GM23248 (cell line): ENCODE measurements around the gene ILK. TPM values are rescaled to one million over a fixed set of nuclear protein-coding genes. Genes with fewer than 3 reads are reported as not detected.
A peak's percentile ranks its signal among the peaks of the same experiment; 100 is the strongest.

ENCODE experiments used
- DNase-seq: peaks from one replicate; pipeline ENCODE4 v3.0.0-alpha.2; 2015
- H2AFZ ChIP-seq: fragments of 200-600 bp; sonication (generic); 2 replicates; pipeline ENCODE4 v1.6.1; 2016; ENCODE audit warnings: antibody characterized with exemption
- H3F3A ChIP-seq: fragments of 200-600 bp; sonication (generic); 2 replicates; pipeline ENCODE4 v1.6.1; 2016; ENCODE audit warnings: mild to moderate bottlenecking, antibody characterized with exemption, mixed run types; ENCODE audit not compliant: insufficient read depth
- H3K27ac ChIP-seq: fragments of 200-600 bp; sonication (generic); 2 replicates; pipeline ENCODE4 v1.5.1; 2016; ENCODE audit warnings: mild to moderate bottlenecking
- H3K27me3 ChIP-seq: fragments of 200-600 bp; sonication (generic); replicated peaks from 2 replicates; pipeline ENCODE4 v1.6.1; 2016; ENCODE audit warnings: mild to moderate bottlenecking; ENCODE audit not compliant: insufficient read depth
- H3K36me3 ChIP-seq: fragments of 200-600 bp; sonication (generic); 2 replicates; pipeline ENCODE4 v1.6.1; 2016; ENCODE audit warnings: low read depth, mild to moderate bottlenecking
- H3K4me1 ChIP-seq: fragments of 200-600 bp; sonication (generic); 2 replicates; pipeline ENCODE4 v1.6.1; 2016; ENCODE audit warnings: mild to moderate bottlenecking; ENCODE audit not compliant: insufficient read depth
- H3K4me2 ChIP-seq: fragments of 200-600 bp; sonication (generic); one replicate; pipeline ENCODE4 v1.6.1; 2016; ENCODE audit warnings: mild to moderate bottlenecking; ENCODE audit not compliant: unreplicated experiment
- H3K4me3 ChIP-seq: fragments of 200-600 bp; sonication (generic); 2 replicates; pipeline ENCODE4 v1.5.1; 2016; ENCODE audit warnings: mild to moderate bottlenecking
- H3K79me2 ChIP-seq: fragments of 200-600 bp; sonication (generic); 2 replicates; pipeline ENCODE4 v1.6.1; 2016; ENCODE audit warnings: mild to moderate bottlenecking; ENCODE audit not compliant: insufficient read depth
- H3K9ac ChIP-seq: fragments of 200-600 bp; sonication (generic); 2 replicates; pipeline ENCODE4 v1.6.1; 2016; ENCODE audit warnings: mild to moderate bottlenecking
- H3K9me2 ChIP-seq: fragments of 200-600 bp; sonication (generic); 2 replicates; pipeline ENCODE4 v1.6.1; 2016; ENCODE audit warnings: mixed run types, mild to moderate bottlenecking, moderate library complexity; ENCODE audit not compliant: insufficient read depth
- H3K9me3 ChIP-seq: fragments of 200-600 bp; sonication (generic); one replicate; pipeline ENCODE4 v1.6.1; 2017; ENCODE audit warnings: low read depth
- H4K20me1 ChIP-seq: fragments of 200-600 bp; sonication (generic); 2 replicates; pipeline ENCODE4 v1.6.0; 2016; ENCODE audit not compliant: insufficient read depth
- EZH2 ChIP-seq: fragments of 200-600 bp; sonication (generic); IDR thresholded peaks from 2 replicates; pipeline ENCODE4 v1.6.1; 2018; ENCODE audit warnings: antibody characterized with exemption, mild to moderate bottlenecking; ENCODE audit not compliant: insufficient read depth, poor library complexity, severe bottlenecking
- EZH2phosphoT487 ChIP-seq: fragments of 200-600 bp; sonication (generic); IDR thresholded peaks from 2 replicates; pipeline ENCODE4 v1.6.1; 2018; ENCODE audit warnings: antibody characterized with exemption, moderate library complexity, mild to moderate bottlenecking, low read depth; ENCODE audit not compliant: insufficient read depth
- WGBS, 2 experiments: methylation state at CpG; one replicate each; pipeline ENCODE4 v1.1.6; 2015 to 2017; ENCODE audit warnings: low lambda C conversion rate in 2 of 2, low coverage in 1 of 2; ENCODE audit errors: missing lambda C conversion rate in 2 of 2; 5-methylcytosine and 5-hydroxymethylcytosine counted together
- in situ Hi-C: fragments of 300-500 bp; cut with MboI; formaldehyde crosslinking; loops from 2 replicates; pipeline ENCODE4 v1.15.0; 2020
- polyA plus RNA-seq: library from polyadenylated mRNA; unstranded; fragments of >200 nt; fragmentation: Nextera tagmentation; extraction: Ambion mirVana; gene quantifications from 2 replicates; pipeline ENCODE4 v1.2.1, GENCODE V29; 2016
- total RNA-seq: library from RNA; depleted of rRNA; stranded (reverse); fragments of >200 nt; shearing (Covaris generic); gene quantifications from 2 replicates; pipeline ENCODE4 v1.2.3, GENCODE V29; 2014

ILK gene
- total and polyA plus RNA-seq, 2 experiments from 2014 or later, result 242 to 256 TPM

DNA sequence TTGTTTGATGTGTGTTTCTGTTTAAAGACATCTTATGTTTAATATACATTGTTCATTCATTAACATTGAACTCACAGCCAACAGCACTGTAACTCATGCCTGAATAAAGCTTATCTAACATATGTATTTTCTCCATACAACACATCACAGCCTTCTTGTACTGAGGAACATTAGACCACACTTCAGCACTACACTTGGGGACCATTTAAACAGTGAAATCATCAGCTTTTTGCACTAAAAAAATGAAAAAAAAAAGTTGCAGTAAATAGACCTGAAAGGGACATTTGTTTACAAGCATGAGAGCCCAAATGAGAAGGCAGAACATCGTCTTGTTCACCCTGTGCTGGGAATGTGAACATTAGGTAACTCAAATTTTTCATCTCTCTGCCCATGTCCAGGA lies 31.0 kb downstream of the ILK start:
- Histone ChIP-seq H3K9ac (no peak overlapping the region), H3K9me2 (no peaks in the 10 kb centered on the region), H2AFZ (no peak overlapping the region), H3K4me1 (peaks cover 21% of the 10 kb centered on the region), H3K36me3 (no peaks in the 10 kb centered on the region), H3K4me3 (no peak overlapping the region), H3F3A (peaks cover 29% of the 10 kb centered on the region), H4K20me1 (no peaks in the 10 kb centered on the region), H3K4me2 (no peak overlapping the region), H3K27me3 (no peaks in the 10 kb centered on the region), H3K27ac (no peak overlapping the region), H3K79me2 (no peaks in the 10 kb centered on the region), H3K9me3 (no peaks in the 10 kb centered on the region)
- TF ChIP-seq EZH2phosphoT487 (no peak), EZH2 (no peak)
- no peak for DNase-seq
- 65 to 69% methylated on average over 1 of the region's 1 CpG for WGBS, 2 experiments
- in situ Hi-C loops, result no loop called here

DNA sequence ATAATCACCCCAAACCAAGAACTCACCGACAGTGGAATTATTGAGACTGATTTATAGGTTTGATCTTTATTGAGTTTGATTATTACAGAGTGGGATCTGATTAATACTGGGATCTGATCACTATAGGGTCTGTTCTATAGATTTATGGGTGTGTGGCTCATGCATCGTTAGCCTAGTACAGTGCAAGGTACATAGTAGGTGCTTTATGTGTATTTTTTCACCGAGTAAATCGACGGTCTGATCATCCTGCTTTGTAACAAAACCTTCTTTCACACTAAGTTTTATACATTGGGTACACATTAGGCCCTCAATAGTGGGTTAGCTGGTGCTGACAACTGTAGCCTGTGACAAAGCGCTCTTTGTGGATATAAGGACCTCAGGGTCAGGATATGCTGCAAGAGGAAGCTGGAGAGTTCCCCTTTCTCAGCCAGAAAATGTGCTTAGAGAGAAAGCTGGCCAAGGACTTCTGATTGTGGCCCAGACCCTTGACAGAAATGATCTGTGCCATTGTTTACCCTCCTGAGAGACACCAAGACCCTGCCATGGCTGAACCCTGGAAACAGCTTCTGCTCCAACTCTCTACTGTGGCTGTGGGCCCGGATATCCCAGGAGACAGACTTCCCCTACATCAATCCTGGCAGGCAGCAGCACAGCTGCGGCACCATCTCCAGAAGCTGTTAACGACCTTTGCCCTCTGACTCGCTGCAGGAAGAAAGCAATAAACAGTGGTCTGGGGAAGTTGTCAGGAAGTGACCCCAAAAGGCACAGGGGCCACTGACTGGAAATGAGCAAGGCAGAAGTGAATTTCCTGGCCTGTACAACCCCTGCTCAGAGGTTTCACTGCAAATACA lies 31.7 kb downstream of the ILK start:
- H3K9me3 ChIP-seq, result no peaks in the 10 kb centered on the region
- no peak overlapping the region for H3K4me2 ChIP-seq
- no peaks in the 10 kb centered on the region for H3K36me3 ChIP-seq
- no peak overlapping the region for H3K27ac ChIP-seq
- no peak overlapping the region for H2AFZ ChIP-seq
- H3F3A ChIP-seq, result peaks cover 29% of the 10 kb centered on the region
- H3K9ac ChIP-seq, result no peak overlapping the region
- TF ChIP-seq EZH2, result no peak
- no peak for TF ChIP-seq EZH2phosphoT487
- 57 to 58% methylated on average over 10 of the region's 10 CpGs for WGBS, 2 experiments
- H3K9me2 ChIP-seq, result no peaks in the 10 kb centered on the region
- peak; percentile 39 for DNase-seq
- no peaks in the 10 kb centered on the region for H3K27me3 ChIP-seq
- H4K20me1 ChIP-seq, result no peaks in the 10 kb centered on the region
- no peaks in the 10 kb centered on the region for H3K79me2 ChIP-seq
- H3K4me3 ChIP-seq, result no peak overlapping the region
- peaks cover 21% of the 10 kb centered on the region for H3K4me1 ChIP-seq
- in situ Hi-C loops, result no loop called here

DNA sequence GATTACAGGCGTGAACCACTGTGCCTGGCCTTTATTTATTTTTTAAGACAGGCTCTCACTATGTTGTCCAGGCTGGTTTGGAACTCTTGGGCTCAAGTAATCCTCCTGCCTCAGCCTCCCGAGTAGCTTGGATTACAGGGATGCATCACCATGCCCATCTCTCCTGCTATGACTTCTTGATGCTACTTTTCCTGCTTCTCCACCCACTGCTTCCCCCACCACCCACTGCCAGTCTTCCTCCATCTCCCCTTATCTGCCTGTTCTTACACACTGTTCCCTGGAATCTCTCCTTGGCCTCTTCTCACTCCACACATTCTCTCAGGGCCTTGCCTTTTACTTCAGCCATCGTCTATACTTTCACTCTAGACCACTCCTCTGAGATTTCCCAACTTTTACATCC lies 32.9 kb downstream of the ILK start:
- H3K79me2 ChIP-seq, result no peaks in the 10 kb centered on the region
- peaks cover 21% of the 10 kb centered on the region for H3K4me1 ChIP-seq
- no peak overlapping the region for H3K4me2 ChIP-seq
- no peaks in the 10 kb centered on the region for H3K36me3 ChIP-seq
- H3K27me3 ChIP-seq, result no peaks in the 10 kb centered on the region
- no peaks in the 10 kb centered on the region for H3K9me2 ChIP-seq
- DNase-seq, result no peak
- H3K9ac ChIP-seq, result no peak overlapping the region
- H2AFZ ChIP-seq, result no peak overlapping the region
- TF ChIP-seq EZH2, result no peak
- no peak overlapping the region for H3K4me3 ChIP-seq
- no peaks in the 10 kb centered on the region for H3K9me3 ChIP-seq
- 96 to 97% methylated on average over 3 of the region's 3 CpGs for WGBS, 2 experiments
- H3F3A ChIP-seq, result peaks cover 29% of the 10 kb centered on the region
- no peaks in the 10 kb centered on the region for H4K20me1 ChIP-seq
- in situ Hi-C loops, result no loop called here
- H3K27ac ChIP-seq, result no peak overlapping the region

DNA sequence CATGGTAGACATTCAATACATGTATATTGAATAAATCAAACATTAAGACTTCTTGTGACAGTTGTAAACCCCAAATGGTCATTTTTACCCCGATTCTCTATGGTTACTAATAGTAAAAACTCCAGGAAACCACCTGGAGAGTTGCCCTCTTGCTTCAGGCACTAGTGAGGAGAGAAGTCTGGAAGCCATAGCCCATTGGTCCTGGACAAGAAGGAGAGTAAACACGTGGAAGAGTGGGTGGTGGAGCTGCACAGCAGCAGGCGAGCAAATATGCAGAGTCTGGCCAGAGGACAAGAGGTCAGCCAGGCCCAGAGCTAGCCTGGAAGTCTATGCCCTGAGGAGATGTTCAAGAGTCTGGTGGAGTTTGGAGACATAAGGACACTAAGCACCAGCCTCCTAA lies 34.3 kb downstream of the ILK start:
- Histone ChIP-seq H3K79me2 (no peaks in the 10 kb centered on the region), H3F3A (peaks cover 29% of the 10 kb centered on the region), H3K4me3 (no peak overlapping the region), H3K27ac (no peak overlapping the region), H3K9ac (no peak overlapping the region), H3K9me2 (no peaks in the 10 kb centered on the region), H3K36me3 (no peaks in the 10 kb centered on the region), H3K27me3 (no peaks in the 10 kb centered on the region), H4K20me1 (no peaks in the 10 kb centered on the region), H2AFZ (no peak overlapping the region), H3K9me3 (no peaks in the 10 kb centered on the region), H3K4me2 (peak overlapping the region; percentile 15), H3K4me1 (peaks cover 21% of the 10 kb centered on the region)
- TF ChIP-seq EZH2phosphoT487 (no peak), EZH2 (no peak)
- peak; percentile 84 for DNase-seq
- in situ Hi-C loops, result no loop called here
- 0 to 2% methylated on average over 3 of the region's 3 CpGs for WGBS, 2 experiments
